MM.1S (cell line): ENCODE results near the gene LMTK2.

Source experiments
- DNase-seq: peaks from one replicate; pipeline ENCODE4 v3.0.0-alpha.2; 2015
- H2AFZ ChIP-seq: fragments of 300-600 bp; sonication (generic); 2 replicates; pipeline ENCODE4 v1.6.0; 2016; ENCODE audit warnings: antibody characterized with exemption, low read length
- H3F3A ChIP-seq: fragments of 300-600 bp; sonication (generic); 2 replicates; pipeline ENCODE4 v1.6.1; 2016; ENCODE audit warnings: mild to moderate bottlenecking, antibody characterized with exemption, low read length, moderate library complexity, mixed read lengths; ENCODE audit not compliant: insufficient read depth
- H3K27ac ChIP-seq: fragments of 300-600 bp; sonication (generic); 2 replicates; pipeline ENCODE4 v1.5.1; 2016; ENCODE audit warnings: mild to moderate bottlenecking, low read length
- H3K27me3 ChIP-seq: fragments of 300-600 bp; sonication (generic); replicated peaks from 2 replicates; pipeline ENCODE4 v1.6.0; 2016; ENCODE audit warnings: low read length; ENCODE audit not compliant: insufficient read depth
- H3K36me3 ChIP-seq: fragments of 300-600 bp; sonication (generic); replicated peaks from 2 replicates; pipeline ENCODE4 v1.6.1; 2016; ENCODE audit warnings: mild to moderate bottlenecking, low read length, mixed read lengths; ENCODE audit not compliant: insufficient read depth
- H3K4me1 ChIP-seq: fragments of 300-600 bp; sonication (generic); 2 replicates; pipeline ENCODE4 v1.6.1; 2016; ENCODE audit warnings: low read length, mixed read lengths
- H3K4me2 ChIP-seq: fragments of 300-600 bp; sonication (generic); 2 replicates; pipeline ENCODE4 v1.6.0; 2016; ENCODE audit warnings: low read depth, low read length
- H3K4me3 ChIP-seq: fragments of 300-600 bp; sonication (generic); 2 replicates; pipeline ENCODE4 v1.5.1; 2016; ENCODE audit warnings: low read length, mixed read lengths
- H3K79me2 ChIP-seq: fragments of 300-600 bp; sonication (generic); 2 replicates; pipeline ENCODE4 v1.6.1; 2016; ENCODE audit warnings: mixed run types, low read length, mixed read lengths
- H3K9ac ChIP-seq: fragments of 300-600 bp; sonication (generic); 2 replicates; pipeline ENCODE4 v1.6.1; 2016; ENCODE audit warnings: low read length, mixed read lengths
- H3K9me2 ChIP-seq: fragments of 300-600 bp; sonication (generic); replicated peaks from 2 replicates; pipeline ENCODE4 v1.6.1; 2016; ENCODE audit warnings: mild to moderate bottlenecking, low read length, mixed read lengths; ENCODE audit not compliant: insufficient read depth
- H3K9me3 ChIP-seq: fragments of 300-600 bp; sonication (generic); replicated peaks from 2 replicates; pipeline ENCODE4 v1.6.1; 2016; ENCODE audit warnings: mild to moderate bottlenecking, low read length, mixed read lengths; ENCODE audit not compliant: insufficient read depth
- H4K20me1 ChIP-seq: fragments of 300-600 bp; sonication (generic); 2 replicates; pipeline ENCODE4 v1.6.1; 2016; ENCODE audit warnings: mild to moderate bottlenecking, low read length, moderate library complexity, mixed read lengths; ENCODE audit not compliant: insufficient read depth
- EZH2 ChIP-seq: fragments of 300-600 bp; sonication (generic); optimal IDR thresholded peaks from 2 replicates; pipeline ENCODE3; 2017; ENCODE audit warnings: low read depth, mild to moderate bottlenecking, antibody characterized with exemption, low read length, mixed read lengths
- EZH2phosphoT487 ChIP-seq: fragments of 300-600 bp; sonication (generic); IDR thresholded peaks from 2 replicates; pipeline ENCODE4 v1.6.1; 2018; ENCODE audit warnings: antibody characterized with exemption, low read length
- TF ChIP-seq, protein P1 (sequence below): fragments of 300-600 bp; sonication (generic); IDR thresholded peaks from 2 replicates; pipeline ENCODE4 v1.5.1; 2016; ENCODE audit warnings: antibody characterized with exemption, low read length, mixed read lengths

LMTK2 gene

GRCh38 chr7:98148607-98149006, 41.9 kb downstream of the LMTK2 start:
- Histone ChIP-seq H3K9me3 (no peaks in the 10 kb centered on the region), H3K4me3 (no peak overlapping the region), H3K79me2 (peaks cover 3% of the 10 kb centered on the region; the same call in 1 of the 2 replicates), H4K20me1 (no peaks in the 10 kb centered on the region), H3K36me3 (no peaks in the 10 kb centered on the region), H3K4me2 (no peak overlapping the region), H3K27ac (no peak overlapping the region), H3F3A (no peaks in the 10 kb centered on the region), H3K9me2 (no peaks in the 10 kb centered on the region), H3K9ac (no peak overlapping the region), H3K27me3 (no peaks in the 10 kb centered on the region), H3K4me1 (no peaks in the 10 kb centered on the region), H2AFZ (no peak overlapping the region)
- DNase-seq, result no peak
- TF ChIP-seq EZH2phosphoT487, result no peak
- TF ChIP-seq, protein P1, sequence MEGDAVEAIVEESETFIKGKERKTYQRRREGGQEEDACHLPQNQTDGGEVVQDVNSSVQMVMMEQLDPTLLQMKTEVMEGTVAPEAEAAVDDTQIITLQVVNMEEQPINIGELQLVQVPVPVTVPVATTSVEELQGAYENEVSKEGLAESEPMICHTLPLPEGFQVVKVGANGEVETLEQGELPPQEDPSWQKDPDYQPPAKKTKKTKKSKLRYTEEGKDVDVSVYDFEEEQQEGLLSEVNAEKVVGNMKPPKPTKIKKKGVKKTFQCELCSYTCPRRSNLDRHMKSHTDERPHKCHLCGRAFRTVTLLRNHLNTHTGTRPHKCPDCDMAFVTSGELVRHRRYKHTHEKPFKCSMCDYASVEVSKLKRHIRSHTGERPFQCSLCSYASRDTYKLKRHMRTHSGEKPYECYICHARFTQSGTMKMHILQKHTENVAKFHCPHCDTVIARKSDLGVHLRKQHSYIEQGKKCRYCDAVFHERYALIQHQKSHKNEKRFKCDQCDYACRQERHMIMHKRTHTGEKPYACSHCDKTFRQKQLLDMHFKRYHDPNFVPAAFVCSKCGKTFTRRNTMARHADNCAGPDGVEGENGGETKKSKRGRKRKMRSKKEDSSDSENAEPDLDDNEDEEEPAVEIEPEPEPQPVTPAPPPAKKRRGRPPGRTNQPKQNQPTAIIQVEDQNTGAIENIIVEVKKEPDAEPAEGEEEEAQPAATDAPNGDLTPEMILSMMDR, result no peak

DNA sequence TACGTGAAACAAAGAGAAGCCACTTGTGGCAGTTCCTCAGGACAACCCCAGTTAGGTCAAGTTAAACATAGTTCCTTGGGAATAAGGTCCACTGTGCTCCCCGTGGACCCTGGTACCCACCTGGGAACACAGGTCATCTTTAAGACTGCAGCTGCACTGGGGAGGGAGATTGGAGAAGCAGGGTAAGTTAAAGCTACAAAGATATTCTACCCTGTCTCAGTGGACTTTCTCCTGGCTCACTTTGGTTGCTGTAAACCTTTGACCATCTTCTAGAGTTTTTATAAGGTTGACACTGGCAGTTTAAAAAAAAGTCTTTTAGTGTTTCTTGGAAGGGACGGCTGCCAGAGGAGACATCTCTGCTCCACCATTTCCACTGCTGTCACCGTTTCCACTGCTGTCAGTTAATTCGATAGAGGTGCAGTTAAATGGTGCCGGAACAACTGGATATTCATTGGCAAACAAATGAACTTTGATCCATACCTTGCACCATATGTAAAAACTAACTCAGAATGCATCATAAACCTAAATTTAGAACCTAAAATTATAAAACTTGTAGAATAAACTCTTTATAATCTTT, 42.5 kb downstream of the LMTK2 start:
- Histone ChIP-seq H3K36me3 (no peaks in the 10 kb centered on the region), H4K20me1 (no peaks in the 10 kb centered on the region), H3K4me1 (no peaks in the 10 kb centered on the region)

GRCh38 chr7:98151884-98152283, 45.2 kb downstream of the LMTK2 start:
- TF ChIP-seq, protein P1, result no peak
- no peak for TF ChIP-seq EZH2
- no peak for TF ChIP-seq EZH2phosphoT487
- Histone ChIP-seq H3K27ac (no peak overlapping the region), H3K36me3 (no peaks in the 10 kb centered on the region; the same call in 1 of the 2 replicates), H3K79me2 (peaks cover 1% of the 10 kb centered on the region; the same call in 1 of the 2 replicates), H3K4me1 (no peaks in the 10 kb centered on the region), H3K4me2 (no peak overlapping the region), H3F3A (no peaks in the 10 kb centered on the region), H4K20me1 (no peaks in the 10 kb centered on the region), H3K27me3 (no peaks in the 10 kb centered on the region), H3K4me3 (no peak overlapping the region), H2AFZ (no peak overlapping the region), H3K9me3 (no peaks in the 10 kb centered on the region), H3K9me2 (no peaks in the 10 kb centered on the region), H3K9ac (no peak overlapping the region)
- DNase-seq, result no peak

More for the DNA sequence above, 42.5 kb downstream of the LMTK2 start:
- H3F3A ChIP-seq, result no peaks in the 10 kb centered on the region
- no peak for DNase-seq
- no peak overlapping the region for H3K9ac ChIP-seq
- no peak for TF ChIP-seq EZH2phosphoT487
- TF ChIP-seq, protein P1, result no peak
- TF ChIP-seq EZH2, result no peak
- H2AFZ ChIP-seq, result no peak overlapping the region
- H3K27me3 ChIP-seq, result no peaks in the 10 kb centered on the region
- H3K79me2 ChIP-seq, result peaks cover 3% of the 10 kb centered on the region; the same call in 1 of the 2 replicates
- no peak overlapping the region for H3K4me2 ChIP-seq
- no peaks in the 10 kb centered on the region for H3K9me2 ChIP-seq
- H3K27ac ChIP-seq, result no peak overlapping the region
- no peak overlapping the region for H3K4me3 ChIP-seq
- H3K9me3 ChIP-seq, result no peaks in the 10 kb centered on the region
